ENCODE data around the gene FCN1.

Gene FCN1

GRCh38 chr9:134891053-134891452 lies 26.7 kb downstream of the FCN1 start:
- no peak for DNase-seq (ENCODE audit: low spot score)

GRCh38 chr9:134890155-134890495 lies 27.6 kb downstream of the FCN1 start:
- DNase-seq (ENCODE audit: low spot score), result no peak

DNA sequence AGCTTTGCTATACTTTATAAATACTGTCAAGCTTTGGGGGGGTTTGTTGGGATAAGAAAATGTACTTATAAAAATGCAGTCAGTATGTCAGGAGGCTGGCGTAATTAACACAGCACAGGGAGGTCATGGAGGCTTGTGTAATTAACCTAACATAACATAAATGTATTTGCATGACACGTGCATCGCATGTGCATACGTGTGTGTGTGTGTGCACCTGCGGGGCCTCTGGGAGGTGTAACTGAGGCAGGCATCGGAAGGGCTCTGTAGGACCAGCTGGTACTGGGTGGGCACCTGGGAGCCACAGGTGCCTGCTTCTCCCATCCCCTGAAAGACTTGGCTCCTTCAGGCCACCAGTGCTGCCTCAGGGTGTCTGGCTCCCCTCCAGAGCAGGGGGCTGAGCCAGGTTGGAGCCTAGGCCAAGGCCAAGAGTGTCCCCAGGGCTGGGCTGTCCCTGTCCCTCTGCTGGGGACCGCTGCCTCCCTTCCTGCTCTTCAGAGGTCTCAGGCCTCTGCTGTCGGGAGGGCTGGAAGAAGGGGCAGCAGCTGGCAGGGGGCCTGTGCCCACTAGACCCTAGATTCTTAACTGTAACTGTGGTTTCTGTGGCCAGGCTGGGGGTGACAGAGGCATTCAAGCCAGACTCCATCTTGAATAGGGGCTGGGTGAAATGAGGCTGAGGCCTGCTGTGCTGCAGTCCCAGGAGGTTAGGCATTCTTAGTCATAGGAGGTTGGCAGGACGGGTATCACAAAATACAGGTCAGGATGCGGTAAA lies 28.1 kb downstream of the FCN1 start:
- DNase-seq (ENCODE audit: low spot score), result no peak

DNA sequence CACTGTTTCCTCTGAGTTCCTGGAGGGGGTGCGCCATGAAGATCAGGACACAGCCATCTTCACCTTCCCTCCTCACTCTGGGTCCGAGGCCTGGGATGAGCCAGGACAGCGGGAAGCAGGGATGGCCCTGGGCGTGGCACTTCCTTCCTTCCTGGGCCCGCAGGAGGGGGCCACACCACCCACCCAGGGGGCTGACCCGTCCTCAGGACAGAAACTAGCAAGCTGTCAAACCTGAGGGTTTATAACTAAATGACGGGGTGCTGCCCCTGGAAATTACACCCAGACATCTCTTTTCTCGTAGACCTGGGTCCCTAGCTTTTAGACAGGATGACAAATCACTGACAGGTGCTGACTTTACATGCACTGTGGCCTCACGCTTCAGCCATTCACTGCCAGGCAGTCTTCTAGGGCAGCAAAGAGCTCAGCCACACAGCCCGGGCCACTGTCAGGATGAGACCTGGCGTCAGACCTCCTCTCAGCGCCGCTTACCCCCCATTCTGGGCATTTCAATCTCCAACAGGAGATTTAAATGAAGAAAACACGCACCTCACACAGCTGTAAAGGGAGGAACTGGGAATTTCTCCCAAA lies 29.0 kb downstream of the FCN1 start:
- DNase-seq (ENCODE audit: low spot score), result no peak

GRCh38 chr9:134887686-134888602 lies 29.8 kb downstream of the FCN1 start:
- DNase-seq (ENCODE audit: low spot score), result no peak

GRCh38 chr9:134887219-134887618 lies 30.5 kb downstream of the FCN1 start:
- no peak for DNase-seq (ENCODE audit: low spot score)

GRCh38 chr9:134886413-134886913 lies 31.2 kb downstream of the FCN1 start:
- DNase-seq (ENCODE audit: low spot score), result no peak

- no peak for DNase-seq (ENCODE audit: low spot score)
These were observed 31.9 kb downstream of the FCN1 start for GRCh38 chr9:134885679-134886412.

DNA sequence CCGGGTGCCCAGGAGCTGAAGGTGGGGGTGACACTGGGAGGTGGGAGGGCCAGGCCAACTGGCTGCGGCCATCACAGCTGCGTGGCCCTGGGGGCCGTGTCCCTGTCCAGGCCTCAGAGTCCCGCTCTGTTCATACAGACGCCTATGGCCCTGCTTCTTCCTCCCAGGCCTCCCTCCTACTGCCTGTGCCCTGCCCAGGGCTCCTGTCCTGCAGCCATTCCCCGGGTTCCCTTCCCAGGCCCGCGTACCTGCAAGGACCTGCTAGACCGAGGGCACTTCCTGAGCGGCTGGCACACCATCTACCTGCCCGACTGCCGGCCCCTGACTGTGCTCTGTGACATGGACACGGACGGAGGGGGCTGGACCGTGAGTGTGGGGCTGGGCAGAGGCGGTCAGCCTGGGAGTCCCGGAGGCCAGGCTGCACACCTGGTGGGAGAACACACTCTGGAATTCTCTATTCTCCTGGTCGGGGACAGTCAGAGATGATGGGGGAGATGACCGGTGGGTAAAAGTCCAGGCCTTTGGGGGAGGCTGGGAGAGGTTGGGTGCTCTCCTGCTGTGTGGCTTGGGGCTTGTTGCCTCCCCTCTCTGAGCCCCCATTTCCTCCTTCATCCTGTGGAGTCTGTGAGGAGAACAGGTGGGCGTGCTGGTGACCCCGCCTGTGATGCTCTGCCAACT lies 32.6 kb downstream of the FCN1 start:
- no peak for DNase-seq (ENCODE audit: low spot score)

- no peak for DNase-seq (ENCODE audit: low spot score)
These were observed 33.2 kb downstream of the FCN1 start for GRCh38 chr9:134884492-134884891.

DNA sequence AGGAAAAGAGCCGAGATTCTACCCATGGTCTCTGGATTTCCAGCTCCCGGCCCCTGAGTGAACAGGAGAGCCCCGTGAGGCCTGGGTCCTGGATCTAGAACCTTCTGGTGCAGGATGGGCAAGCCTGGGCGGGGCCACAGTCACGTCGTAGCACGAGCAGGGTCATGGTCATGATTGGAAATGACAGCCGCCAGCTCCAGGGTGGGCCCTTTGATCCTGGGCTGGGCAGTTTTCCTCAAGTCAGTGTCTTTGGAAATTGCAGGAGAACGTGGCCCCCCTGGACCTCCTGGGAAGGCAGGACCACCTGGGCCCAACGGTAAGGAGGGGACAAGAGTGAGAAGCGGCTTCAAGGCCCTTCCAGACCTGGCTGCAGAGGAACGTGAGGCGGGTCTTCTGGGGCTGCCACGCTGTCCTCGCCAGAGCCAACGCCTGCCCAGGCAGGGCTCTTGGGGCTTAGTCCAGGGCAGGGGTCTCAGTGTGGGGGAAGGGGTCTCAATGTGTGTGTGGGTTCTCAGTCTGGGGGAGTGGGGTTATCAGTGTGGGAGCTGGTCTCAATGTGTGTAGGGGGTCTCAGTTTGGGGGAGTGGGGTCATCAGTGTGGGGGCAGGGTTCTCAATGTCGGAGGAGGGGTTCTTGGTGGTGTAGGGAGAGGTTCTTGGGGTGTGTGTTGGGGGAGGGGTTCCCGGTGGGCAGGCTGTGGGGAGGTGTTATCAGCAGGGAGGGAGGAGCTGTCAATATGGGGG lies 34.5 kb downstream of the FCN1 start:
- DNase-seq (ENCODE audit: low spot score), result no peak

DNA sequence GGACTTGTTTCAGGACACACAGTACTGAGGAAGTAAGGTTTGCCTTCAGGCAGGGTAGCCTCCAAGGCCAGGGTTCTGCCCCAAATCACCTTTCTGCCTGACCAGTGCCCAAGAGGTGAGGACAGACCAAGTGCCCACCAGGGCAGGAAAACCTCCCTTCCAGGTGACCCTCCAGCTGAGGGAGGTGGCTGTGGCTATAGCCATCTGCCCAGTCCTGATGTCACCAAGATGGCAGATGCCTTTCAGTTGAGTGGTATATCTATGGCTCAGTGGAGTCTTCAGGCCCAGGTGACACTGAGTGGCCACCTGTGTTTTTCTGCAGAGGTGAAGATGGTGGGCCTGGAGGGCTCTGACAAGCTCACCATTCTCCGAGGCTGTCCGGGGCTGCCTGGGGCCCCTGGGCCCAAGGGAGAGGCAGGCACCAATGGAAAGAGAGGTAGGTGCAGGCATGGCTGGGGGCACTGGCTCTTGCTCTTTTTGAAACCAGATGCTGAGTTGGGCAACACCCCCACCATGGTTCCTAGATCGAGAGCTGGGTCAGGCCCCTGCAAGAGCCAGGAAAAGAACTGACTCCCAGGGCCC lies 35.4 kb downstream of the FCN1 start:
- no peak for DNase-seq (ENCODE audit: low spot score)

- no peak for DNase-seq (ENCODE audit: low spot score)
These were observed 36.4 kb downstream of the FCN1 start for GRCh38 chr9:134881313-134881670.

DNA sequence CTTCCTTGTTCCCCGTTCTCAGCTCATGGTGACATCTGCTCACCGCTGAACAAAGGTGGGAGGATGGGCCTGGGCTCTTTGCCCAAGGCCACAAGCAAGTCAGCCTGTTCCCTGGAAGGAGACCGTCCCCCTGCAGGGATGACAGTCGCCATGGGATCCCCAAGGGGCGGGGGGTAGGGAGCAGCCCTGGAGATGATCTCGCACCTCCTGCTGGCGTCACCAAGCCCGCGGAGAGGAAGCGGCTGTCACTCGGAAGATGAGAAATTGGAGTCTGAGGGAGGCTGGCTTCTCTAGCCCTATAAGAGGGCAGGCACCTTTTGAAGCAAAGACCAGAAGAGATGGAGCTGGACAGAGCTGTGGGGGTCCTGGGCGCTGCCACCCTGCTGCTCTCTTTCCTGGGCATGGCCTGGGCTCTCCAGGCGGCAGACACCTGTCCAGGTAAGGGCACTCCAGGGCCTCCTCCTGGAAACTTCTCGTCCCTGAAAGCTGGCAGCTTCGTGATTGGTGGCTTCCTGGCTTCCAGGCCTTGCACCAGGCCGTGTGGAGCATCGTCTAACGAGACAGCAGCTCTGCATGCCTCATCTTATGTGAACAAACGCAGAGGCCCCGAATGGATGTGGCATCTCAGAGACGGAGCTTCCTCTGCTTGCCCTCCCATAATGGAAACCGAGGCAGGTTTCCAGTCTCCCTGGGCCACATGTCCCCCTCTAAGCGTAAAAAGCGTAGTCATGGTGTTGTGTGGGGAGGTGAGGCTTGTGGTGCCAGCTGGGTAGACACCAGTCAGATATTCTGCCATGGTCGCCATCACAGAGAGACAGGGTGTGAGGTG lies 37.0 kb downstream of the FCN1 start, which contains the start of gene FCN2:
Gene FCN2 (plus strand): TSS at position 327 of the 829 bp plus-strand sequence. CDS start 12 bp downstream, at position 339.
- DNase-seq (ENCODE audit: low spot score), result no peak

DNA sequence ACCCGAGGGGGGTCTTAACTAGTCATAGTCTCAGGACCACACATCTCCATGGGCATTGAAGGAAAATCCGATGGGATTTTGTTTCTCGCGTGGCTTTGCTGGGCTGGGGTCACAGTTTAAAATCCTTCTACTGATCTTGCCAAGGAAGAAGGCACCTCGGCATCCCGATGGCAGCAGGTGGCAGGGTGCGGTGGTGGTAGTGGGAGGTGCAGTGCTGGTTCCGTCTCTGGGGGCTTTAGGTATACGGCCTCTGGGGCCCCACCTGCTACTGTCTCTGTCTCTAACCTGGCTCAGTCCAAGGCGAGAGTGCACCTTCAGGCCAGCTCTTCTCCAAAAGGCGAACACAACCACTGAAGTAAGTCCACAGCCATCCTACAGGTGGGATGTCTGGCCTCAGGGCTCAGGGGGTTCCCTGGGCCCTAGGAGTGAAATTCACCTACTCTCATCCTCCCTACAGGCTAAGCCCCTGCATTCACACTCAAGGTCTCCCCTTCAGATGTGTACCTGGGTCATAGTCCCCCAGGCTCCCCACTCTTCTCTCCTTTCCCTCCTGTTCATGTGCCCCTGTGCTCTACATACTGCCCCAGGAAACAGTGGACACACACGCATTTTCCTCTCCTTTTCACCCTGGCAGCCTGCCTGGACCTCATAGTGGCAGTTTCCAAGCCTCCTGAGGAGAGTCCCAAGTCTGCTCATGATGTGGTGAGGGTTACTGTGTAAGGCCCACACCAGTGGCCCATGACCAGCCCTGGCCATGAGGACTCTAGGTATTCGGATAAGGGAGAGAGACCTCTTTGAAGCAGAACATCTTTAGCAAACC lies 37.8 kb downstream of the FCN1 start:
- DNase-seq (ENCODE audit: low spot score), result no peak

DNA sequence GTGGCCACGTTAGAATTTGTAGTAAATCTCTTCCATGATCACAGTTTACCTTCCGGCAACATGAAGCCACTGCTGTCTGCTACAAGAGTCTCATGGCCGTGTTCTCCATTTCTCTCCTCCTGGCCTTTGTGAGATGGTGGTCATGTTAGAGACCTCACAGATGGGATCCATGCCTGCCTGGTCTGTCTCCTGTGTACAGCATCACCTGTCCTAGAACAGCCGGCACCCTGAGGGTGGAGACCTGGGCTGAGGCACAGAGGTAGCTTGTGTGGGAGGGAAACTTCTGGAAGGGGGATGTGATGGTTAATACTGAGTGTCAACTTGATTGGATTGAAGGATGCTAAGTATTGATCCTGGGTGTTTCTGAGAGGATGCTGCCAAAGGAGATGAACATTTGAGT lies 40.2 kb downstream of the FCN1 start:
- no peak for DNase-seq (ENCODE audit: low spot score)

DNA sequence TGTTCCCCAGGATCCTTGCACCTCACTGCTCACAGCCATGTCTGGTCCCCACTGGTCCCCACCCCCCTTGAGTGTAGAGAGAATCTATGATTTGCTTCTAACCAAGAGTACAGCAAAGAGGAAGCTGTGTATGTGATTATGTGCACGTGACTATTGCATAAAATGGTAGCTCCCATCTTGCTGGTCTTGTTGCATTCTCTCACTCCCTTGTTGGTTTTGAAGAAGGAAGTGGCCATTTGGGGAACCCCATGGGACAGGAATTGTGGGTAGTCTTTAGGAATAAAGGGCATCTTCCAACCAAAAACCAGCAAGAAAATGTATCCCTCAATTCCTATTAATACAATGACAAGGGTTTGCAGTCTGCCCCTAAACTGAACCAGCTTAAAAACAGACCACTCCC lies 42.3 kb downstream of the FCN1 start:
- DNase-seq (ENCODE audit: low spot score), result no peak

DNA sequence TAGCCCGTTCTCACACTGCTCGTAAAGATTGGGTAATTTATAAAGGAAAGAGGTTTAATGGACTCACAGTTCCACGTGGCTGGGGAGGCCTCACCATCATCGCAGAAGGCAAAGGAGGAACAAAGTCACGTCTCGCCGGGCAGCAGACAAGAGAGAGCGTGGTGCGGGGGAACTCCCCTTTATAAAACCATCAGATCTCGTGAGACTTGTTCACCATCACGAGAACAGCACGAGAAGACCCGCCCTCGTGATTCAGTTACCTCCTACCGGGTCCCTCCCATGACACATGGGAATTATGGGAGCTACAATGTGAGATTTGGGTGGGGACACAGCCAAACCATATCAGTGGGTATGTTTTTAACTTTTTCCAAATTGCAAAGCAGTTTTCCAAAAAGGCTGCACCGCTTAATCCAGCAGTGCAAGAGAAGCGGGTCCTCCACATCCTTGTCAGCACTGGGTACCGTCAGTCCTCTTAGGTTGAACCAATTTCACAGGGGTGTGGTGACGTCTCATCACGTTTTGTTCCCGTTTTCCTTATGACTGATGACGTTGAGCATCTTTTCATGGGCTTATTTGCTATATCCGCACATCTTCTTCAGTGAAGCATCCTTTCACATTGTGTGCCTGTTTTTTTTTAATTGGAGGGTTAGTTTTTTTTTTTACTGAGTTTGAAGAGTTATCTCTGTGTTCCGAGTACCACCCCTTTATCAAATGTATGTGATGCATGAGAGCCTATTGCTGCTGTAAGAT lies 45.1 kb downstream of the FCN1 start:
- no peak for DNase-seq (ENCODE audit: low spot score)

Data from iPS-NIHi11 (cell line).